HG03196 (cell line): ENCODE measurements around the gene VILL.

Source experiments
- ATAC-seq: cut with Tn5 transposase; IDR thresholded peaks from one replicate; pipeline ENCODE4 v1.9.1; 2021; ENCODE audit not compliant: unreplicated experiment

Gene VILL

DNA sequence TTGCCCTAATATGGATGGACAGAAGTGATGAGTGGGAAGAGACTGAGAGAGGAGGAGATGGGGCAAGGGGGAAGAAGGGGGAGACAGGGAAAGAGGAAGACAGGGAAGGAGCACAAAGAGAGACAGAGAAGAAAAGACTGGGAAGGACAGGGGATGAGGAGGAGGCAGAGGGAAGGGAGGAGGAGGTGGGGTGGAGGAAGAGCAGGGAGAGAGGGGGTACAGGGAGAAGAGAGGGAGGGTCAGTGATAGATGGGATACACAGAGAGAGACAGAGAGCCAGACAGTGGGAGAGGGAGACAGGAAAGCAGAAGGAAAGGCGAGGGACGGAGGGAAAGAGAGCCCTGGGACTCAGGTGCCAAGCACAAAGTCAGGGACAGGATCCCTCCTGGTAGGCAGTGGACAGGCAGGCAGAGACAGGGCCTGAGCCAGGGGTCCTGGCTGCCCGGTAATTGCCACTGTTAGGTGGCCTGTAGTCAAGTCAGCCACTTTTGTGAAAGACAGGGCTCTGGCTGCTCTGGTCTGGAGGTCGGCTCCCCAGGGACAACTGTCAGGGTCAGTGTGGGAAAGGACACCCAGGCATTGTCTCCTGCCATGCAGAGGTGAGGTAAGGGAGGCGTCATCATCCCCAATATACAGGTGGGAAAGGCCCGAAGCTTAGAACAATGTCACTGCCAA, 9.8 kb downstream of the VILL start:
- ATAC-seq, result no peak

DNA sequence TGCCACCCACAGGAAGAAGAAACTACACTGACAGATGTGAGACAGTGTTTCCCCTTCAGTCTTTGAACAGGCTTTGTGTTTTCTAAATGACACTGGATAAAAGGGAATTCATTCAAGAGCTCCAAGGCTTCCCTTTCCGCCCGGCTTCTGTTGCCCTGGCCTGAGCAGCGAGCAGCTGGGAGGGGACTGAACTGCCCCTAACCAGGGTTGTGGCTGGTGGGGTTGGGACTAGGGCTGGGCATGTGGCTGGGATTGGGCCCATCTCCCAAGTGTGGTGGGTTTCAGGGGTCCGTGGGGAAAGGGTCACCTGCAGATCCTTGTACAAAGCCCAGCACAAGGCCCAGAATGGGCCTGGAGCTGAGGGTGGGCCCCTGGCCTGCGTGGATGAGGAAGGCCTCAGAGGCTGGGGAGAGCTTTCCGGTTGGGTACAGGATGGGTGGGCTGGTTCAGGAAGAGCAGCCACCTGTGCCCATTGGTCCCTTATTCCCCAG, 10.4 kb downstream of the VILL start:
- ATAC-seq, result no peak

DNA sequence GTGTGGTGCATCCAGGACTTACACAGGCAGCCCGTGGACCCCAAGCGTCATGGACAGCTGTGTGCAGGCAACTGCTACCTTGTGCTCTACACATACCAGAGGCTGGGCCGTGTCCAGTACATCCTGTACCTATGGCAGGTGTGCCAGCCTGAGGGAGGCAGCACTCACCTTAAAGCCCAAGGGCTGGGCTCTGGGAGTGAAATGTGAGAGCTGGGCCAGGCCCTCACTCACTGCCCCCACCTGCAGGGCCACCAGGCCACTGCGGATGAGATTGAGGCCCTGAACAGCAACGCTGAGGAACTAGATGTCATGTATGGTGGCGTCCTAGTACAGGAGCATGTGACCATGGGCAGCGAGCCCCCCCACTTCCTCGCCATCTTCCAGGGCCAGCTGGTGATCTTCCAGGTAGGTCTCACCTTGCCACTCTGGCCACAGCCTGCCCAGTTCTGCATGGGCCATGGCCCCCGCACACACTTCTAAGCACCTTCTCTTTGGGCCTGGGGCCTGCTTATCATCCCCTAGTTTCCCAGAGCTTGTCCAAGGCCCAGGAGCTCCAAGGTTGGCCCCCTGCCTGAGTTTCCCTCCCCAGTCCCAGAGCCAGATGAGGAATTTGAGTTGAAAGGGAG, 11.0 kb downstream of the VILL start:
- no peak for ATAC-seq

DNA sequence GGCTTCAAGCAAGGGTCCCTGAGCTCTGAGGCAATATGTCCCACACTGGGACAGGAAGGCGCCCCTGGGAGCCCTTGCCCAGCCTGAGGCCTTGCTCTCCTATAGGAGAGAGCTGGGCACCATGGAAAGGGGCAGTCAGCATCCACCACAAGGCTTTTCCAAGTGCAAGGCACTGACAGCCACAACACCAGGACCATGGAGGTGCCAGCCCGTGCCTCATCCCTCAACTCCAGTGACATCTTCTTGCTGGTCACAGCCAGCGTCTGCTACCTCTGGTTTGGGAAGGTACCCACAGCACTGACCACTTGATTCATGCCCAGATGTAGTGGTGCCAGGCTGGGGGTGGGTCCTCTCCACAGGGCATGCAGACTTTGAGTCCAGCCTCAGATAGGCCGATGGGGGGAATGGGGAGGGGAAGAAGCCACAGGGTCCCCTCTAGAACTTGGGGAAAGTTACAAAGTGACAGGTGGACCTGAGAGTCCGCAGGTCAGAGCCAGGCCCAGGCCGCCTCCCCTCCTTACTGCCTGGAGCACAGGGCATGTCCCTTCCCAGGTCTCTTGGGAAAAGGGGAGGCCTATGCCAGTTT, 11.8 kb downstream of the VILL start:
- no peak for ATAC-seq

DNA sequence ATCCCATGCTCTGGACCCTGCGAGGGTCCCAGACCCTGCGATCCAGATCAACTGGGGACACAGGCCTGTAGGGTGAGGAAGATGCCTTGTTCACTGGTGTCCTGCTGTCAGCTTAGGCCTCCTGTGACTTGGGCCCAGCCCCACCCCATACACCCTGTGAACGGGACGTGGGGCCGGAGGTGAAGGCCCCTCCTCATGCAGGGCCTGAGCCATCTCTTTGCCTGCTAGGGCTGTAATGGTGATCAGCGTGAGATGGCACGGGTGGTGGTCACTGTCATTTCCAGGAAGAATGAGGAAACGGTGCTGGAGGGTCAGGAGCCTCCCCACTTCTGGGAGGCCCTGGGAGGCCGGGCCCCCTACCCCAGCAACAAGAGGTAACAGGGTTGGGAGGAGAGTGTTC, 12.4 kb downstream of the VILL start:
- no peak for ATAC-seq

DNA sequence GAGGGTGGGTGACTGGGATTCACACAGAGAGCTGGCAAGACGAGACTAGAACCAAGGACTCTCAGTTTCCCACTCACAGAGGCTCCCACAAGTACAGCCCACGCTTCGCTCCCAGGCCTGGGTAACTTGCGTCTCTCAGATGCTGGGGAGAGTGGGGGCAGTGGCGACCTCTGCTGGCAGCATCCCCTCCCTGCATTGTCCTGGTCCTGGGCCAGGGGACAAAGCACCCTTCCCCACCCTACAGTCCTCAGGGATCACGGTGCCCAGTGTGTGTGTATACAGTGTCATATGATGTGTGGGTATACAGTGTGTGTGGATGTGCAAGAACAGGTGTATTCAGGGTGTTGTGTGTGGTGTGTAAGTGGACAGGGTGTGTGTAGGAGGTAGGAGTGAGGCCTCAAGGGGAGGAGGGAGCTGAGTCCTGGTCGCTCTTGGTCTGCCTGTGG, 12.8 kb downstream of the VILL start:
- no peak for ATAC-seq

DNA sequence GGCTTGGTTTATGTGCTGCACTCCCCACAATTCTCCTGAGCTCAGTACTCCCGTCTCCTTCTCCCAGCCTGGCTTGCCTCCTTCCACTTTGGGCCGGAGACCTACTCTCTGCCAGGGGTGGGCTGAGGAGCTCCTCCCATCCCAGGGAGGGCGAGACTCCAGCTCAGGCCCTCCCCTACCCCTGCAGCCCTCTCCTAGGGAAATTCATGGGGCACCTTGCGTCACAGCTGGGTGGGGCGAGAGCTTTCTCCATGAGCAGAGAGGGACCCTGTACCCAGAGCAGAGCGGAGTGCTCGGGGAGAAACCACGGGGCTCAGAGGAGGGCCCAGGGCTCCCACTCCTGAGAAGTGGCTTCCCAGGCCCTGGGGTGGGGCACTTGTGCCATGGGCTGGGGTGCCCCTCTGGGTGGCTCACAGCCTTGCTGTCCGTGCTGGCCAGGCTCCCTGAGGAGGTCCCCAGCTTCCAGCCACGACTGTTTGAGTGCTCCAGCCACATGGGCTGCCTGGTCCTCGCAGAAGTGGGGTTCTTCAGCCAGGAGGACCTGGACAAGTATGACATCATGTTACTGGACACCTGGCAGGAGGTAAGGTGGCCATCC, 13.3 kb downstream of the VILL start:
- no peak for ATAC-seq

DNA sequence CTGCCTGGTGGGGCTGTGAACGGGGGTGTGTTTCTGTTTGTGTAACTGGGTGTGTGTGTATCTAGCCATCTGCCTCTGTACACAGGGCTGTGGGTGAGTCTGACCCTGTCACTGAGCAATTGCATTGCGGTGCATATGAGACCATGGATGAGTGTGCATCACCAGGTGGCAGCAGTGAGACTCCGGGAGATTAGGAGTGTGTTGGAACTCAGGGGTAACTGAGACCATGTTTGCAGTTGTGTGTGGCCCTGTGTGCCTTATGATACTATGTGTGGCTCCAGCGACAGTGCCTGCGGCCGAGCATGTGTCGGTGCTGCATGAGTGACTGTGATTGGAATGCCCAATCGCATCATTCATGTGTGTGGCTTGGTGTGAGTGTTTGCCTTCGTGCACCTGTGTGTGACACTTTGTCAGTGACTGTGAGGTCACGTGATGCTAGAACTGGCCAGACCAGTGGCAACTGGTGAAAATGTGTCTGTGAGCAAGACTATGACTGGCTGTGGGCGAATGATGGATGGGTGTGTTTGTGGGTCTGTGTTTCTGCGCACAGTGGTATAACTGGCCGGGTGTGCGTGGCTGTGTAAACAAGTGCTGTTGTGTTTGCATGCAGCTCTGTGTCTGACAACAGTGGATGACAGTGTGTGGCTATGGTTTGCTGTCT, 14.0 kb downstream of the VILL start:
- ATAC-seq, result no peak

DNA sequence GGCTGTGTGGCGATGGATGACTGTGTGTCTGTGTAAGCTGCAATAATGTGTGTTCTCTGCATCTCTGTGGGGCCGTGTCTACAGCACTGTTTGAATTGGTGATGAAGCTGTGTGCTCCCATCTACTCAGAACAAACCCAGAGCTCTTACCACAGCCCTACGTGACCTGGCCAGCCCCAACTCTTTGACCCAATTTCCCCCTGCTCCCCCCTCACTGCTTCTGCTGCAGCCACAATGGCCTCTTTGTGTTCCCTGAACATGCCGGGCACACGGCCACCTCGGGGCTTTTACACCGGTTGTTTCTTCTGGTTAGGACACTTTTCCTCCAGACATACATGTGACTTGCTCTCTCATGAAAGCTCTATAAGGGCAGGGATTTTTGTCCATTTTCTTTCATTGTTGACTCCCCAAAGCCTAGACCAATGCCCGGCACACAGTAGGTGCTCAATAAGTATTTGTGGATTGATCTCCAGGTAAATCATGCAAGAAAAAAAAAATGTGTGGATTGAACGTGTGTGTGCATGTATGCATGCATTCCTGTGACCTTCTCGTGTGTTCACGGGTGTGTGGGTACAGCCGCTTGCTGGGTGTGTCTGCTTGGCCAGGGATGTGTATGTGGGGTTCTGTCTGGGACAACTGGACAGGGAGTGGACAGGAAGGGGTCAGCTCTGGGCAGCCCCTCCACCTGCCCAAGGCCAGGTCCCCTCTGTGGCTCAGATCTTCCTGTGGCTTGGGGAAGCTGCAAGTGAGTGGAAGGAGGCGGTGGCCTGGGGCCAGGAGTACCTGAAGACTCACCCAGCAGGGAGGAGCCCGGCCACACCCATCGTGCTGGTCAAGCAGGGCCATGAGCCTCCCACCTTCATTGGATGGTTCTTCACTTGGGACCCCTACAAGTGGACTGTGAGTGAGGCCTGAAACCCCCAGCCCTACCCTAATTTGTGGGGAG, 14.8 kb downstream of the VILL start:
- ATAC-seq, result no peak

DNA sequence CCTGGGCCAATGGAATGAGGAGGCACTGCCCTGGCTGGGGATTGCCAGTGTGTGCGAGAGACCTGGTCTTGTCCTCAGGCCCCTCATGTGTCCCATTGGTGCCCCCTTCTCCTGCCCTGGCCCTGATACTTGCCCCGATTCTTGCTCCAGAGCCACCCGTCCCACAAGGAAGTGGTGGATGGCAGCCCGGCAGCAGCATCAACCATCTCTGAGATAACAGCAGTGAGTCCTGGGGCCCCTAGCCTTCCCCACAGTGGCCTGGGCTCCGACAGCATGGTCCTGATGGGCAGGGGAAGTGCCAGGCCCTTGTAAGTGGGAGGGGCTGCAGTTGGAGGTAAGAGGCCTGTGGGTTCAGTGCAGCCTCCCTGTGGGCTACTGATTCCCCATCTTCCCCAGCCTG, 15.4 kb downstream of the VILL start:
- ATAC-seq, result no peak

DNA sequence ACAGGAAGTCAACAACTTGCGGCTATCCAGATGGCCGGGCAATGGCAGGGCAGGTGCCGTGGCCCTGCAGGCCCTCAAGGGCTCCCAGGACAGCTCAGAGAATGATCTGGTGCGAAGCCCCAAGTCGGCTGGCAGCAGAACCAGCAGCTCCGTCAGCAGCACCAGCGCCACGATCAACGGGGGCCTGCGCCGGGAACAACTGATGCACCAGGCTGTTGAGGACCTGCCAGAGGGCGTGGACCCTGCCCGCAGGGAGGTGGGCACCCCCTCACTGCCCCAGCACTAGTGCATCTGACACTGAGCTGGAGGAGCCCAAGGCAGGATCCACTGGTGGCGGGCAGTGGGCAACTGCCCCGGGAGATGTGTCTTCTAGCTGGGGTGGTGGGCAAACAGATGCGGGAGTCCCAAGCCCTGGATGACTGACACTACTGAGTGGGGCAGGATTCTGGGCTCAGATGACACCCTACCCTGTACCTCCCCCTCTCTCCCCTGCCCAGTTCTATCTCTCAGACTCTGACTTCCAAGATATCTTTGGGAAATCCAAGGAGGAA, 15.9 kb downstream of the VILL start:
- no peak for ATAC-seq

DNA sequence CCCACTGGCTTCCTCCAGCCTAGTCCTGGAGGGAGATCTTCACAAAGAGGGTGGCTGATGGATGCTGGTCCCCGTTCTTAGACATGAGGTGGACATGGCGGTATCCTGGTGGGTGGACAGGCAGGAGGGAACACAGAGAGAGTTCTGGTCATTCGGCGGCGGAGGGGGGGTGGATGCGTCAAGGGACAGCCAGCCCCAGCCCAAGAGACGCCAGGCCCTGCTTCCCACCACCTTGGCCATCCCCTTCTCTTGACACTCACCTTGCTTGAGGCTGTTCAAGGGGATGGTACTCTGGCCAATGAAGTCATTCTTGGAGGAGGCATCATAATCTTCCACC, 17.1 kb downstream of the VILL start:
- ATAC-seq, result no peak

DNA sequence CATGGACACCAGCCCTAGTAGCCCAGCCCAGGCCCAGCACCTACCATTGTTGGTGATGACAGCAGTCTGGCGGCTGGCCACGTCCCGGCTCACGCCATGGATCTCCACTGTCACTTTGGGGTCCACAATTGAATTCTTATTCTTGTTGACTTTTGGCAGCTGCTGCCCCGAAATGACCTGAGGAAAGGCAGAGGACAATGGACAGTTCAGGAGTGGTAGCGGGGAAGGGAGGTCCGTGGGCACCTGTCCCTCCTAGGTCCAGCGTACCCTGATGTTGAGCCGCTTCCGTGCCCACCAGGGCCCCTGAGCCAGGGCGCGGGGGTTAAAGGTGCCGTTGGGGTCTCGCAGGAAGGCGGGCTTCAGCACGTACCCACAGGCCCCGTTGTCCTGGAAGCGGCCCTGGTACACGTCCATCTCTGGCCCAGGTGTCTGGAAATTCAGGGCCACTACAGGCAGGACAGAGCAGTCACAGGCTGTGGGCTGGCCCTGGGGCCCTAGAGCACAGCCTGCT, 17.7 kb downstream of the VILL start:
- ATAC-seq, result no peak

DNA sequence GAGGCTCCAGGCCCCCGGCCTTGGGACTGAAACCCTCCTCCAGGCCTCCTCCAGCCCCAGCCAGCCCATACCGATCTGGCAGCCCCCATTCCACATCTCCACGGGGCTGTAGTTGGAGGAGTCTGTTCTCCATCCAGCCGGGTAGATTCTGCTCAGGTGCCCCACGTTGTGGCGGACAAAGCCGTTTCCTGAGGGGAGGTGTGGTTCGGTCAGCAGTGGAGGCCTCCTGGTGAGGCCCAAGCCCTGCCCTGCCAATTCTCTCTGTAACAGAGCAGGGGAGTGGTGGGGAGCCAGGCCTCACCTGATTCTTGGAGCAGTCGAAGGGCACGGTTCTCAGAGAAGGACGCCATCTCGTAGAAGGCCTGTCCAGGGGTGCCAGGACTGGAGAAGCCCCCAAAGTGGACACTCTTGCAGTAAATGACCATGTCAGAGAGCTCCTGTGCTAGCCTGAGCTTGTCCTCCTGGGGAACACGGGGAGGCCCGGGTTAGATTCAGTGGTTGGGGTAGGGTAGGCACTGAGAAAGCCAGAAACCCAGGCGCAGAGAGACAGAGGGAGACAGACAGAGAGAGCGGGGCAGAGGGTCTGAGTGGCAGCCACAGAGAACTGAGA, 18.5 kb downstream of the VILL start:
- no peak for ATAC-seq

DNA sequence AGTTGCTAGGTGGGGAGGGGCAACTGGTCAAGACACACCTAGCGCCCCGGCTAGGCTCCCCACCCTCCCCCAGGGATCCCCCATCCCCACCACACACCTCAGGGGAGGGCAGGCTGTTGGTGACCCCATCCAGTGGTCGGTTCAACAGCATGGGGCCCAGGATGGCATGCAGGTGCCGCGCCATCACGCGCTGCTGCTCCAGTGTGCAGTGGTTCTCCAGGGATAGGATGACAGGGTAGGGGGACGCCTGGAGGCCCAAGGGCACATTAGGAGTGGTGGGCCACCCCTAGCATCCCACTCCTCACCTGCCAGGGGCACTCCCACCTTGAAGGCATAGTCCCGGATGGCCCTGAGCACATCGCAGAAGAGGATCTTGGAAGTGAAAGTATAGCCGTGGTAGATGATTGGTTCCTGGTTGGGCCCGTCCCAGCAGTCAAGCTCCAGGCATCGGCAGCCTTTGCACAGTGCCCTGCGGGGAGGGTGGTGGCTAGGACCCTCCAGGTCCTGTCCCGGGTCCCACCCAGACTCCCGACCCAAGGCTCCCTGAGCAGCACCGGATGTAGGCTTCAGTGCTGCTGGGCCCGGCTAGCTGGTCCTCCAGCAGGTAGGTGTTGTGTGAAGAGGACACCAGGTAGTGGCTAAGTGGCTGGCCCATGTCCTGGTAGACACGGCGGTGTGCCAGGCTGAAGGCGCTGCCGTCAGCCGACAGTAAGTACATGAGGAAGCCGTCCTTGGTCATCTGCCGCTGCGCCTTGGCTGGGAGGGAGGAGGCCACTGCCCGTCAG, 19.4 kb downstream of the VILL start:
- no peak for ATAC-seq

DNA sequence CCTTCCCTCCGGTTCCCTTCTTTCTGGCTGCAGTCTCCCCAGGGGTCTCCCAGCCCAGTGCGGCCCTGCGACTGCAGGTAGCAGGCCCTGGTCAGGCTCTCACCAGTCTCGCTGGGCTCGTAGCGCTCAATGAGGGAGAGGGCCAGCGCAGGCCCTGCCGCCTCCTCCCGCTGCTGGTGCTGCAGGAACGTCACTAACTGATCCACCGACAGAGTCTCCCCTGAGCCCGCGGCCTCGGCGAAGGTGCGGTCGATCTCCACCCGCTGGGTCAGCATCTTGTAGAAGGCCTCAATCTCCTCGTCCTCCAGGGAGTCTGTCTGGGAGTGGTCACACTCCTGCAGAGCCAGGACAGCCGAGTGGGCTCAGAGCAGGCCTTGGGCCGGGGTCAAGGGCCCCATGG, 20.5 kb downstream of the VILL start:
- ATAC-seq, result no peak

DNA sequence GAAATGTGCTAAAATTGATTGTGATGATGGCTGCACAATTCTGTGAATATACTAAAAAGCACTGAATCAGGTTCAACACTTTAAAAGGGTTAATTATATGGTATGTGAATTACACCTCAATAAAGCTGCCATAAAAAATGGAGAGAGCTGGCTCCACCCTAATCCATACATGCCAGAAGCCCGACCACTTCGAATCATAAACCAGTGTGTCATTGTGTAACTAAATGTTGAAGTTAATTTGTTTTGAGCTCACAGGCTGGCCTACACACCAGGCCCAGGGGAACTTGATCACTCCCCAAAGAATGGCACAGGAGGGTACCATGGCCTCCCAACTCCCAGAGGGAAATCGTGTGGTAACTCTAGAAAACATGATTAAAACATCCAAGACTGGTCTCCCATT, 24.9 kb downstream of the VILL start:
- ATAC-seq, result no peak

DNA sequence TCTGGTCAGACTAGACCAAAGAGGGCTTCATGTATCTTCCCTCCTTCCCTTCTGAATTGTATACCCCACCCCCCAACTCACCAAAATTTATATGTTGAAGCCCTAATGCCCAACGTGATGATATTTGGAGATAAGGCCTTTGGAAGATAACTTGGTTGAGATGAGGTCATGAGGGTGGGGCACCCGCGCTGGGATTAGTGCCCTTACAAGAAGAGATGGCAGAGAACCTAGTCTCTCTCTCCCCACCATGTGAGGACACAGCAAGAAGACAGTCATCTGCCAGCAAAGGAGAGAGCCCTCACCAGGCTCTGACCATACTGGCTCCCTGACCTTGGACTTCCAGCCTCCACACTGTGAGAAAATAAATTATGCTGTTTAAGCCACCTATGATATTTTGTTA, 25.4 kb downstream of the VILL start:
- no peak for ATAC-seq

DNA sequence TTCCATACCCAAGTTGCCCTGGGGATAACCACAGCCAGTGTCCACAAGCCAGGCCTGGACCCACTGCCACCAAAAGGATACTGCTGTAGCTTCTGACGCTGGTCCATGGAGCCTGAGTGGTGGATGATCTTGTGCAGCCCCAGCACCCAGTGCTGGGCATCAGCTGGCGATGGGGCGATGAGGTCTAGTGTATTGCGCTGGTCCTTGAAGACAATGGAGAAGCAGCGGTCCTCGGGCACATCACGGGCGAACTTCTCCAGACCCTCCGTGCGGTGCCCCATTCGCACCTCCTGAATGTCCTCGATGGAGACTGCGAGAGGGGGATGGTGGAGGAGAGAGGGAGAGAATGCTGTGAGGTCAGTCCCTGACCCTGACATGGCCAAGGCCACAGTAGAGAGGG, 25.8 kb downstream of the VILL start:
- no peak for ATAC-seq
